PFSK-1 (cell line): ENCODE results near the gene HGS.

ENCODE experiments used
- FOXP2 ChIP-seq: optimal IDR thresholded peaks from 2 replicates; pipeline ENCODE3; 2011; ENCODE audit warnings: borderline replicate concordance, control low read depth, inconsistent platforms; ENCODE audit not compliant: insufficient read depth; ENCODE audit errors: extremely low read length, extremely low read depth
- POLR2AphosphoS5 ChIP-seq: IDR thresholded peaks from 2 replicates; pipeline ENCODE4 v1.6.1; 2012; ENCODE audit warnings: low read depth, mild to moderate bottlenecking, control low read depth, low read length, moderate library complexity
- SIN3A ChIP-seq: IDR thresholded peaks from 2 replicates; pipeline ENCODE4 v1.6.1; 2012; ENCODE audit warnings: mild to moderate bottlenecking, low read length, moderate library complexity, borderline replicate concordance; ENCODE audit not compliant: insufficient read depth
- TAF1 ChIP-seq: IDR thresholded peaks from 2 replicates; pipeline ENCODE4 v1.6.1; 2012; ENCODE audit warnings: low read length, control low read depth, borderline replicate concordance; ENCODE audit not compliant: insufficient read depth
- TF ChIP-seq, protein P1 (sequence below), 2 experiments: IDR thresholded peaks; 2 replicates each; pipeline versions ENCODE4 v1.6.1 to v1.8.0; 2011 to 2012; ENCODE audit warnings: low read depth in 2 of 2, low read length in 2 of 2, control low read depth in 1 of 2, inconsistent platforms in 1 of 2, mild to moderate bottlenecking in 1 of 2, moderate library complexity in 1 of 2; ENCODE audit not compliant: insufficient read depth in 1 of 2

Gene HGS

GRCh38 chr17:81711814-81712467, 28.1 kb downstream of the HGS start, which contains the start of gene SLC25A10:
Gene SLC25A10, plus strand, starts transcription at chr17:81712284. Its CDS starts 143 bp downstream, at chr17:81712427.
- TF ChIP-seq TAF1, result peak; percentile 64; the same call in 1 of the 2 replicates
- TF ChIP-seq POLR2AphosphoS5, result no peak
- TF ChIP-seq FOXP2, result no peak
- TF ChIP-seq SIN3A, result no peak
- TF ChIP-seq, protein P1, sequence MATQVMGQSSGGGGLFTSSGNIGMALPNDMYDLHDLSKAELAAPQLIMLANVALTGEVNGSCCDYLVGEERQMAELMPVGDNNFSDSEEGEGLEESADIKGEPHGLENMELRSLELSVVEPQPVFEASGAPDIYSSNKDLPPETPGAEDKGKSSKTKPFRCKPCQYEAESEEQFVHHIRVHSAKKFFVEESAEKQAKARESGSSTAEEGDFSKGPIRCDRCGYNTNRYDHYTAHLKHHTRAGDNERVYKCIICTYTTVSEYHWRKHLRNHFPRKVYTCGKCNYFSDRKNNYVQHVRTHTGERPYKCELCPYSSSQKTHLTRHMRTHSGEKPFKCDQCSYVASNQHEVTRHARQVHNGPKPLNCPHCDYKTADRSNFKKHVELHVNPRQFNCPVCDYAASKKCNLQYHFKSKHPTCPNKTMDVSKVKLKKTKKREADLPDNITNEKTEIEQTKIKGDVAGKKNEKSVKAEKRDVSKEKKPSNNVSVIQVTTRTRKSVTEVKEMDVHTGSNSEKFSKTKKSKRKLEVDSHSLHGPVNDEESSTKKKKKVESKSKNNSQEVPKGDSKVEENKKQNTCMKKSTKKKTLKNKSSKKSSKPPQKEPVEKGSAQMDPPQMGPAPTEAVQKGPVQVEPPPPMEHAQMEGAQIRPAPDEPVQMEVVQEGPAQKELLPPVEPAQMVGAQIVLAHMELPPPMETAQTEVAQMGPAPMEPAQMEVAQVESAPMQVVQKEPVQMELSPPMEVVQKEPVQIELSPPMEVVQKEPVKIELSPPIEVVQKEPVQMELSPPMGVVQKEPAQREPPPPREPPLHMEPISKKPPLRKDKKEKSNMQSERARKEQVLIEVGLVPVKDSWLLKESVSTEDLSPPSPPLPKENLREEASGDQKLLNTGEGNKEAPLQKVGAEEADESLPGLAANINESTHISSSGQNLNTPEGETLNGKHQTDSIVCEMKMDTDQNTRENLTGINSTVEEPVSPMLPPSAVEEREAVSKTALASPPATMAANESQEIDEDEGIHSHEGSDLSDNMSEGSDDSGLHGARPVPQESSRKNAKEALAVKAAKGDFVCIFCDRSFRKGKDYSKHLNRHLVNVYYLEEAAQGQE (IDR thresholded peaks at IDR 0.05; ENCODE audit: insufficient read depth in 1 of 2, low read depth in 2 of 2, low read length in 2 of 2), result no peak; a peak in 1 of 4 replicates

GRCh38 chr17:81712468-81713003, 28.7 kb downstream of the HGS start:
- TF ChIP-seq FOXP2, result no peak
- no peak for TF ChIP-seq SIN3A
- no peak for TF ChIP-seq POLR2AphosphoS5
- TF ChIP-seq, protein P1 (IDR thresholded peaks at IDR 0.05; ENCODE audit: insufficient read depth in 1 of 2, low read depth in 2 of 2, low read length in 2 of 2), result no peak
- TF ChIP-seq TAF1, result no peak

GRCh38 chr17:81713004-81713555, 29.3 kb downstream of the HGS start:
- TF ChIP-seq FOXP2, result no peak
- TF ChIP-seq, protein P1 (IDR thresholded peaks at IDR 0.05; ENCODE audit: insufficient read depth in 1 of 2, low read depth in 2 of 2, low read length in 2 of 2), result no peak
- TF ChIP-seq POLR2AphosphoS5, result no peak
- TF ChIP-seq SIN3A, result no peak
- TF ChIP-seq TAF1, result no peak

DNA sequence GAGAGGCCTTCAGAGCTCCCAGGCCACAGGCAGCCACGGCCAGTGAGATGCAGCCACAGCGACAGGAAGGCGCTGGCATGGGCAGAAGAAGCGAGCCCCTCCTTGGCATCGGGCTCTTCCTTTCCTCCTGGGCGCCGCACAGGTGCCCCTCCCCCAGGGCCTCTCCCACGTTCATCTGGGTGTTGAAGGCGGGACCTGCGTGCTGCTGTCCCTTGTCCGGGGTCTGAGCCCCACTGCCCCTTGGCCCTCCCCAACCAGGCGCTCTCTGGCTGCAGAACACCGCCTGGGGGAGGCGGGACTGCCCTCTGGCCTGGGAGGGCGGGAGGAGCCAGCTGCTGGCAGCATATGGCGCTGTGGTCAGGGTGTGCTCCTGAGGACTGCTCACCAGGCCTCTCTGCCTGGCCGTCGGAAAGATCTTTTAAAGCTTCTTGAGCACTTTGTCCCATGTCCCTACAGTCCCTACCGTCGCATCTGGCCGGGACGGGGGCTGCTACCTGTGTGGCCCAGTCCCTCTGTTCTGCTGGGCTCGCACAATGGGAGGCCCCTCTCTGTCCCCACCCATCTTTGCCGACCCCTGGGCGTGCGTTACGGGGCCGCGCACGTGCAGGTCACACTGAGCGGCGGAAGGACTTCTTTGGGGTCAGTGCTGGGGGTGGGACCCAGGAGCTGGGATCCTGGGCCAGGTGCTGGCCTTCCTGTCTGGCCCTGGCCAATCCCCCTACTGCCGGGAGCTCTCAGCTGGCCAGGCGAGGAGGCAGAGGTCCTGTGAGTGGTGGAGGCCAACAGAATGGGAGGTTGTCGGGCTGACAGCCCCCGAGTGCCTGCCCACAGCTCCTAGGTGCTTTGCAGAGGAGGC, 30.0 kb downstream of the HGS start:
- TF ChIP-seq FOXP2 (no peak), SIN3A (no peak), POLR2AphosphoS5 (no peak), TAF1 (no peak)
- TF ChIP-seq, protein P1 (IDR thresholded peaks at IDR 0.05; ENCODE audit: insufficient read depth in 1 of 2, low read depth in 2 of 2, low read length in 2 of 2), result no peak
